Measurements from ENCODE around the gene INPP5E.

Gene INPP5E

GRCh38 chr9:136439481-136440408, at the start of gene INPP5E:
Gene INPP5E (minus strand): TSS chr9:136439845. CDS start chr9:136439419, 426 bp downstream.
- peak in 1 of 2 experiments; percentile 44 for DNase-seq

- DNase-seq = peak in 1 of 2 experiments; percentile 7
These were observed 48.9 kb upstream of the INPP5E start for GRCh38 chr9:136488247-136489214.

GRCh38 chr9:136487672-136488071, 48.0 kb upstream of the INPP5E start:
- no peak for DNase-seq

- DNase-seq = no peak
These were observed 47.4 kb upstream of the INPP5E start for GRCh38 chr9:136486823-136487620.

GRCh38 chr9:136486131-136486530, 46.5 kb upstream of the INPP5E start:
- DNase-seq = no peak

- peak; percentile 18 to 64 for DNase-seq
These were observed 45.7 kb upstream of the INPP5E start for GRCh38 chr9:136485049-136486045.

- DNase-seq = no peak
These were observed 44.8 kb upstream of the INPP5E start for GRCh38 chr9:136484153-136485048.

- DNase-seq = peak; percentile 74 to 90
These were observed 44.0 kb upstream of the INPP5E start for GRCh38 chr9:136483589-136484152.

- DNase-seq = peak; percentile 90 to 95
These were observed 43.3 kb upstream of the INPP5E start, which contains the start of gene SEC16A for GRCh38 chr9:136482793-136483588. Gene SEC16A (minus strand): TSS chr9:136483040. CDS start chr9:136477615, 5,425 bp downstream.

- no peak for DNase-seq
These were observed 42.6 kb upstream of the INPP5E start for GRCh38 chr9:136482046-136482792.

- DNase-seq = no peak
These were observed 41.9 kb upstream of the INPP5E start for GRCh38 chr9:136481558-136481957.

- DNase-seq = no peak
These were observed 36.9 kb upstream of the INPP5E start for GRCh38 chr9:136476369-136477150.

- DNase-seq = no peak
These were observed 35.6 kb upstream of the INPP5E start for GRCh38 chr9:136474974-136475865.

- no peak for DNase-seq
These were observed 34.5 kb upstream of the INPP5E start for GRCh38 chr9:136474021-136474640.

GRCh38 chr9:136473354-136473721, 33.7 kb upstream of the INPP5E start:
- no peak for DNase-seq
